ENCODE results near the gene ITIH4.

GRCh38 chr3:52830535-52831258 is at the start of gene ITIH4:
- TF ChIP-seq CTCF (IDR thresholded peaks at IDR 0.05; ENCODE audit: poor library complexity) (no peak), EZH2 (IDR thresholded peaks at IDR 0.05; ENCODE audit: borderline replicate concordance) (no peak)
